Smooth muscle cell (in vitro differentiated cells): ENCODE data around the gene PEAK3. TPM values are rescaled to one million over a fixed set of nuclear protein-coding genes. Genes with fewer than 3 reads are reported as not detected.

ENCODE experiments used
- DNase-seq: peaks from one replicate; lab custom pipeline; 2025; ENCODE audit not compliant: unreplicated experiment; lab: John Stamatoyannopoulos, UW
- H2AFZ ChIP-seq: fragments of 200-600 bp; sonication (generic); 2 replicates; pipeline ENCODE4 v1.6.0; 2016; ENCODE audit warnings: antibody characterized with exemption, low read depth, mild to moderate bottlenecking
- H3F3A ChIP-seq: fragments of 200-600 bp; sonication (generic); 2 replicates; pipeline ENCODE4 v1.6.0; 2017; ENCODE audit warnings: antibody characterized with exemption, low read depth
- H3K27ac ChIP-seq: fragments of 200-600 bp; sonication (generic); 2 replicates; pipeline ENCODE4 v1.5.1; 2016; ENCODE audit warnings: low read depth, mild to moderate bottlenecking
- H3K27me3 ChIP-seq: fragments of 200-600 bp; sonication (generic); 2 replicates; pipeline ENCODE4 v1.6.1; 2016; ENCODE audit warnings: low read depth, mild to moderate bottlenecking
- H3K36me3 ChIP-seq: fragments of 200-600 bp; sonication (generic); 2 replicates; pipeline ENCODE4 v1.5.1; 2016; ENCODE audit warnings: low read depth
- H3K4me1 ChIP-seq: fragments of 200-600 bp; sonication (generic); 2 replicates; pipeline ENCODE4 v1.5.1; 2016; ENCODE audit warnings: low read depth
- H3K4me2 ChIP-seq: fragments of 200-600 bp; sonication (generic); 2 replicates; pipeline ENCODE4 v1.6.0; 2016; ENCODE audit warnings: mild to moderate bottlenecking
- H3K4me3 ChIP-seq: fragments of 200-600 bp; sonication (generic); 2 replicates; pipeline ENCODE4 v1.5.1; 2016; ENCODE audit warnings: mild to moderate bottlenecking
- H3K79me2 ChIP-seq: fragments of 200-600 bp; sonication (generic); 2 replicates; pipeline ENCODE4 v1.6.0; 2016; ENCODE audit warnings: low read depth, mild to moderate bottlenecking
- H3K9ac ChIP-seq: fragments of 200-600 bp; sonication (generic); 2 replicates; pipeline ENCODE4 v1.6.0; 2016; ENCODE audit warnings: low read depth
- H3K9me3 ChIP-seq: fragments of 200-600 bp; sonication (generic); replicated peaks from 2 replicates; pipeline ENCODE4 v1.5.1; 2016; ENCODE audit warnings: low read depth
- H4K20me1 ChIP-seq: fragments of 200-600 bp; sonication (generic); 2 replicates; pipeline ENCODE4 v1.6.0; 2016; ENCODE audit warnings: low read depth
- CTCF ChIP-seq: fragments of 200-600 bp; sonication (generic); IDR thresholded peaks from 2 replicates; pipeline ENCODE4 v1.5.1; 2017; ENCODE audit warnings: borderline replicate concordance, mild to moderate bottlenecking, antibody characterized with exemption; ENCODE audit not compliant: insufficient read depth, poor library complexity, severe bottlenecking
- WGBS: methylation state at CpG from one replicate; pipeline ENCODE4 v1.1.7; 2016; ENCODE audit warnings: low lambda C conversion rate; 5-methylcytosine and 5-hydroxymethylcytosine counted together
- polyA plus RNA-seq: library from polyadenylated mRNA; unstranded; fragments of >200 nt; fragmentation: Nextera tagmentation; extraction: Ambion mirVana; gene quantifications from 2 replicates; pipeline ENCODE4 v1.2.1, GENCODE V29; 2016
- total RNA-seq: library from RNA; depleted of rRNA; stranded (reverse); fragments of >200 nt; gene quantifications from 2 replicates; pipeline ENCODE4 v1.2.3, GENCODE V29; 2014

PEAK3 gene
- total and polyA plus RNA-seq, 2 experiments from 2014 or later, result 0.71 TPM; not detected in 1

- Histone ChIP-seq H3K4me1 (no peaks in the 10 kb centered on the region), H3K27me3 (no peaks in the 10 kb centered on the region), H3K4me2 (no peak overlapping the region), H3F3A (no peaks in the 10 kb centered on the region), H2AFZ (no peak overlapping the region), H3K9me3 (no peaks in the 10 kb centered on the region), H3K79me2 (no peaks in the 10 kb centered on the region), H3K27ac (no peak overlapping the region), H4K20me1 (no peaks in the 10 kb centered on the region), H3K4me3 (no peak overlapping the region), H3K36me3 (no peaks in the 10 kb centered on the region), H3K9ac (no peak overlapping the region)
- no peak for TF ChIP-seq CTCF
- WGBS, result 91% methylated on average over 13 of the region's 13 CpGs
- no peak for DNase-seq
Measured at GRCh38 chr19:2317300-2317699, 35.3 kb upstream of the PEAK3 start.

- Histone ChIP-seq H2AFZ (no peak overlapping the region), H3K27ac (no peak overlapping the region), H3K9ac (no peak overlapping the region), H3F3A (no peaks in the 10 kb centered on the region), H3K27me3 (no peaks in the 10 kb centered on the region), H3K4me3 (no peak overlapping the region), H3K9me3 (no peaks in the 10 kb centered on the region), H3K4me2 (no peak overlapping the region), H3K4me1 (no peaks in the 10 kb centered on the region), H3K79me2 (no peaks in the 10 kb centered on the region), H4K20me1 (no peaks in the 10 kb centered on the region), H3K36me3 (no peaks in the 10 kb centered on the region)
- DNase-seq, result peak; percentile 18
- 37% methylated on average over 22 of the region's 22 CpGs for WGBS
- TF ChIP-seq CTCF, result peak; percentile 45
Measured at GRCh38 chr19:2315818-2316353, 33.9 kb upstream of the PEAK3 start.

GRCh38 chr19:2315121-2315817, 33.3 kb upstream of the PEAK3 start:
- TF ChIP-seq CTCF, result no peak
- Histone ChIP-seq H3K4me2 (no peak overlapping the region), H3K36me3 (no peaks in the 10 kb centered on the region), H3K9ac (no peak overlapping the region), H3K79me2 (no peaks in the 10 kb centered on the region), H3K27me3 (no peaks in the 10 kb centered on the region), H3K4me1 (no peaks in the 10 kb centered on the region), H4K20me1 (no peaks in the 10 kb centered on the region), H3K9me3 (no peaks in the 10 kb centered on the region), H3K27ac (no peak overlapping the region), H2AFZ (no peak overlapping the region), H3K4me3 (no peak overlapping the region), H3F3A (no peaks in the 10 kb centered on the region)
- no peak for DNase-seq
- 94% methylated on average over 7 of the region's 7 CpGs for WGBS
